K562 (cell line): ENCODE measurements around the gene RELCH.

ENCODE experiments used
- ARNT ChIP-seq, 2 experiments: fragments of 450-650 bp; IDR thresholded peaks; 2 replicates each; pipeline ENCODE4 v1.6.1; 2016; ENCODE audit warnings: mild to moderate bottlenecking in 1 of 2
- EZH2 ChIP-seq: IDR thresholded peaks from 2 replicates; pipeline ENCODE4 v1.6.1; 2012; ENCODE audit warnings: low read depth, mild to moderate bottlenecking, inconsistent platforms, low read length, borderline replicate concordance
- STAG1 ChIP-seq: sonication (generic); formaldehyde crosslinking; IDR thresholded peaks from 2 replicates; pipeline ENCODE4 v1.5.0; 2020; ENCODE audit warnings: missing genetic modification reagents, borderline replicate concordance

- TF ChIP-seq ARNT (IDR thresholded peaks at IDR 0.05) = no peak
- no peak for TF ChIP-seq STAG1 (CRISPR knock-in tag)
- TF ChIP-seq EZH2 = no peak
These were observed 18.8 kb downstream of the RELCH start for GRCh38 chr18:62205824-62206223.
